Activated naive CD8-positive, alpha-beta T cell treated with anti-CD3 and anti-CD28 coated beads, Interleukin-2, amount 50 U/mL, for 24 hours (primary cell): ENCODE data around the gene ARID2.
A peak's percentile ranks its signal among the peaks of the same experiment; 100 is the strongest.

Source experiments
- ATAC-seq: fragments of 150-1000 bp; cut with Tn5 transposase; one replicate; pipeline ENCODE4 v1.10.0; 2021
- DNase-seq: peaks from one replicate; pipeline ENCODE4 v3.0.0; 2021
- H3K27ac Mint-ChIP-seq: one replicate; pipeline ENCODE4 v1.8.0; 2021; ENCODE audit warnings: mild to moderate bottlenecking, mixed read lengths
- H3K27me3 Mint-ChIP-seq: one replicate; pipeline ENCODE4 v1.8.0; 2021; ENCODE audit warnings: mixed read lengths
- H3K36me3 Mint-ChIP-seq: one replicate; pipeline ENCODE4 v1.8.0; 2021; ENCODE audit warnings: low read depth, mixed read lengths
- H3K4me1 Mint-ChIP-seq: one replicate; pipeline ENCODE4 v1.8.0; 2021; ENCODE audit warnings: mixed read lengths
- H3K4me3 Mint-ChIP-seq: one replicate; pipeline ENCODE4 v1.8.0; 2021; ENCODE audit warnings: mild to moderate bottlenecking, moderate library complexity, mixed read lengths
- H3K9me3 Mint-ChIP-seq: one replicate; pipeline ENCODE4 v1.8.0; 2021; ENCODE audit warnings: mixed read lengths

Gene ARID2

DNA sequence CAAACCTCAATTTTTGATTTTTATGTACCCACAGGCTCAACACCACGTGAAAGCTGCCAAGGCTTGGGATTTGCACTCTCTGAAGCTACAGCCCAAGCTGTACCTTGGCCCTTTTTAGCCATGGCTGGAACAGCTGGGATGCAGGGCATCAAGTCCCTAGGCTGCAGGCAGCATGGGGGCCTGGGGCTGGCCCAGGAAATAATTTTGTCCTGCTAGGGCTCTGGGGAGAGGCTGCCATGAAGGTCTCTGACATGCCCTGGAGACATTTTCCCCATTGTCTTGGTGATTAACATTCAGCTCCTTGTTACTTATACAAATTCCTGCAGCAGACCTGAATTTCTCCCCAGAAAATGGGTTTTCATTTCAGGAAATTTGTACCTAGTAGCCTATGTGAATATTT is 157.2 kb downstream of the ARID2 start:
- no peaks in the 10 kb centered on the region for H3K27me3 Mint-ChIP-seq
- H3K9me3 Mint-ChIP-seq, result peaks cover 5% of the 10 kb centered on the region
- peaks cover 53% of the 10 kb centered on the region for H3K36me3 Mint-ChIP-seq
- H3K27ac Mint-ChIP-seq, result no peak overlapping the region
- peaks cover 8% of the 10 kb centered on the region for H3K4me1 Mint-ChIP-seq
- no peak for DNase-seq
- ATAC-seq, result no peak
- H3K4me3 Mint-ChIP-seq, result no peak overlapping the region

DNA sequence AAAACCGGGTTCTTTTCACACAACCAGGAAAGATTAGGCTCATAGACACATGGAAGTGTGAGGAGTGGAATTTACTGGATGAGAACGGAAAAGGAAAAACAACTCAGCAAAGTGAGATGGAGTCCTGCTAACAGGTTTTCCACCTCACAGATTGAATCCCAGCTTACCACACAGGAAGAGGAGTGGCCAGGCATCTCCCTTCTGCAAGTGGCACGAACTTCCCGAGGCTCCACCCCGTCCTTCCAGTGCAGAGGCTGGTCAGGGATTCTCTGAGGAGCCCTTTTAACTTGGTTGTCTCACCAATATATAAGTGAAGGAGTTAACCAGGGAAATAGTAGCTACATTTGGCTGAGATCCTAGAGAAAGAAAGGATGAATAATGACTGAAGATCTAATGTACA is 158.0 kb downstream of the ARID2 start:
- no peak for ATAC-seq
- H3K27ac Mint-ChIP-seq, result no peak overlapping the region
- no peaks in the 10 kb centered on the region for H3K27me3 Mint-ChIP-seq
- DNase-seq, result no peak
- peaks cover 5% of the 10 kb centered on the region for H3K9me3 Mint-ChIP-seq
- H3K4me3 Mint-ChIP-seq, result no peak overlapping the region
- H3K36me3 Mint-ChIP-seq, result peaks cover 50% of the 10 kb centered on the region
- H3K4me1 Mint-ChIP-seq, result peaks cover 12% of the 10 kb centered on the region

DNA sequence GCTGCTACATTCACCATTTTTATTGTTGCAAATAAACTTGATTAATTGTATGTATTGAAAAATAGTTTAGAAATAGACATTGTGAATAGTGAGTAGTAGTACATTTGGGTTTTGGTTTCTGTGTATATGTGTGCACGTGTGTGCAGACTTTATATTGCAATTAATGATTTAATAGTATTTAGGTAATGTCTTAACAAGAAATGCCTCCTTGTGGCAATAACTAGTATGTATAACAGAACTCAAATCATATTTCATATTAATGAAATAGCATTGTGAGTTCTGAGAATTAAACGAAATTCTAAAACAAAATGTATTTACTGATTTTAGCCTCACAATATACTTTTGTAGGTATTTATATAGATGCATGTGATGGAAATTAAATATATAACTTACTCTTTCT is 160.8 kb downstream of the ARID2 start:
- no peak overlapping the region for H3K27ac Mint-ChIP-seq
- no peak for DNase-seq
- peaks cover 46% of the 10 kb centered on the region for H3K36me3 Mint-ChIP-seq
- peaks cover 4% of the 10 kb centered on the region for H3K9me3 Mint-ChIP-seq
- no peak overlapping the region for H3K4me3 Mint-ChIP-seq
- no peaks in the 10 kb centered on the region for H3K27me3 Mint-ChIP-seq
- peaks cover 19% of the 10 kb centered on the region for H3K4me1 Mint-ChIP-seq
- no peak for ATAC-seq

DNA sequence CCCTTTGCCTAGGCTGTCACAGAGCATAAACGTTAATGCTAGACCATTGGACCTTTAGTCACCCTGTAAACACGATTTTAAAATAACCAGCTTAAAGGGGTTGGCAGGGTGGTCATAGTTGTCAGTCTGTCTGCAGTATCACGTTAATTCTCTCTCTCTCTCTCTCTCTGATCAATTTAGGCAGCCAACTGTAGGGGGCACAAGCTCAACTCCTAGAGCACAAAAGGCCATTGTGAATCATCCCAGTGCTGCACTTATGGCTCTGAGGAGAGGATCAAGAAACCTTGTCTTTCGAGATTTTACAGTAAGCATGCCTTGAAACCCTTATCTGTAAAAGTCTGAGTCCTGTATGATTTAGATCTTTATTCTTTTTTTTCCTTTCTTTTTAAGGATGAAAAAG is 163.7 kb downstream of the ARID2 start:
- no peaks in the 10 kb centered on the region for H3K9me3 Mint-ChIP-seq
- ATAC-seq, result no peak
- H3K36me3 Mint-ChIP-seq, result peaks cover 53% of the 10 kb centered on the region
- H3K27ac Mint-ChIP-seq, result no peak overlapping the region
- H3K4me1 Mint-ChIP-seq, result peaks cover 17% of the 10 kb centered on the region
- no peak overlapping the region for H3K4me3 Mint-ChIP-seq
- no peak for DNase-seq
- H3K27me3 Mint-ChIP-seq, result no peaks in the 10 kb centered on the region

DNA sequence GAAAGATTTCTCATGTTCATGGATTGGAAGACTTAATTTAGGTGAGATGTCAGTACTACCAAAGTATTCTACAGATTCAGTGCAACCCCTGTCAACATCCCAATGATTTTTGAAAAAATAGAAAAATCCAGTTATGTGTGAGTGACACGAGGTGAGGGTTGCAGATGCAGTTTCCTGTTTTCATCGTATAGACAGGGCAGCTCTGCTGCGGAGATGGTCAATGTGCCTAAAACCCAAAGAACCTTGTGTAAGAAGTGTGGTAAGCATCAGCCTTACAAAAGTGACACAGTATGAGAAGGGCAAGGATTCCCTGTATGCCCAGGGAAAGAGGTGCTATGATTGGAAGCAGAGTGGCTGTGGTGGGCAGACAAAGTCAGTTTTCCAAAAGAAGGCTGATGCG is 166.5 kb downstream of the ARID2 start:
- peaks cover 17% of the 10 kb centered on the region for H3K4me1 Mint-ChIP-seq
- no peak overlapping the region for H3K27ac Mint-ChIP-seq
- no peaks in the 10 kb centered on the region for H3K9me3 Mint-ChIP-seq
- DNase-seq (no peak), ATAC-seq (no peak)
- H3K36me3 Mint-ChIP-seq, result peaks cover 60% of the 10 kb centered on the region
- no peaks in the 10 kb centered on the region for H3K27me3 Mint-ChIP-seq
- no peak overlapping the region for H3K4me3 Mint-ChIP-seq

DNA sequence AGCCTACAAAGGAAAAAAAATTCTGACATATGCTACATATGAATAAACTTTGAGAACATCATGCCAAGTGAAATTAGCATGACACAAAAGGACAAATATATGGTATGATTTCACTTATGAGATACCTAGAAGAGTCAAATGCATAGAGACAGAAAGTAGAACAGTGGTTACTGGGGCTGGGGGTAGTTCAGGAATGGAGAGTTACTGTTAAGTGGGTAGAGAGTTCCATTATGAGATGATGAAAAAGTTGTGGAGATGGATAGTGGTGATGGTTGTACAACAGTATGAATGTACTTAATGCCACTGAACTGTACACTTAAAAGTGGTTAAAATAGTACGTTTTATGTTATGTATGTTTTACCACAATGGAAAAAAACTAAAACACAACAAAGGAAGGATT is 168.6 kb downstream of the ARID2 start:
- H3K9me3 Mint-ChIP-seq, result no peaks in the 10 kb centered on the region
- peaks cover 48% of the 10 kb centered on the region for H3K36me3 Mint-ChIP-seq
- ATAC-seq (no peak), DNase-seq (no peak)
- H3K27ac Mint-ChIP-seq, result no peak overlapping the region
- no peaks in the 10 kb centered on the region for H3K27me3 Mint-ChIP-seq
- peaks cover 5% of the 10 kb centered on the region for H3K4me1 Mint-ChIP-seq
- no peak overlapping the region for H3K4me3 Mint-ChIP-seq

DNA sequence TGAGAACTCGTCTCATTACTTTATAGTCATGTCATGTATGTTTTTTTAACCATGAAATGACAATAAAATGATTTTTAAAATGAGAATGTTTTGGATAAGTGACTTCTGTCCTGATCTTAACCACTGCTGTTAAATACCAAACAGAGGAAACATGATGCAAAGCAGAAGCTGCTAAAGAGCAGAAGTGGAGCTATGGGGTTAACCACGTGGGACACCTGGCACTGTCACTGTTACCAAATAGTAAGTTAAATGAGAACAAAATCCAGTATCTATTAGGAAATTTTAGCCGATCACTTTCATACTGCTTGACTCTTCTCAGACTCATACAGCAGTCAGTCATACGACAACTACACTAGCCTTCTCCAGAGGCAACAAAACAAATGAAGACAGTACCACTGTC is 178.4 kb downstream of the ARID2 start:
- H3K4me1 Mint-ChIP-seq, result no peaks in the 10 kb centered on the region
- no peak overlapping the region for H3K4me3 Mint-ChIP-seq
- H3K27ac Mint-ChIP-seq, result no peak overlapping the region
- ATAC-seq (no peak), DNase-seq (no peak)
- H3K36me3 Mint-ChIP-seq, result peaks cover 12% of the 10 kb centered on the region
- H3K9me3 Mint-ChIP-seq, result no peaks in the 10 kb centered on the region
- H3K27me3 Mint-ChIP-seq, result no peaks in the 10 kb centered on the region

DNA sequence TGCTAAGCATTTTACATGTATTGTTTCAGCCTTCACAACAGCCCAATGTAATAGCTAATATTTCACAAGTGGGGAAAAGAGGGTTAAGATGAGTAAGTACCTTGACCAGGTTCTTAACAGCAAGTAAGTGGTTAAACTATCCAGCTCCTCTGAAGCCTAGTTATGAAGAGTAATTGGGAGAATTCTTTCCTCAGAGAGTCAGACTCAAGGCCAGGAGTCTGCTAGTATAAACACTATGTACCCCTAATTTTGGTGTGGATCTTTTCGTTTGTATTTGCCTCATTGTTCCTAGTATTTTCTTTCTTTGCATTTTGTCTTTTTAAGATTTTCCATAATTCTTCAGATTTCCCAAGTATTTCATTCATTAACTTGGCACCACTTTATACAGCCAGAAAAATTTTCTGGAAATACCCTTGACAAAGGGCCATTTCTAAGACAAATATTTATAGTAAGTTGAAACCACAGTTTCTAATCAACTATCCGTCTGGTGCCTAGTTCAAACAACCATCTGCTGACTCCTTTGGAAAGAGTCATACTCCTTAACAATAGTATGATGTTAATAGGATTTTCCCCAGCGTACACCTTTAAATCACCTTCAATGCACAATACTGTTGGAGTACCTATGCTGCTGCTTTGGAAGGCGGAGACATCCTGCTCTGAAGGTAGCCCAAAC is 179.7 kb downstream of the ARID2 start:
- Mint-ChIP-seq H3K27ac (no peak overlapping the region), H3K4me1 (no peaks in the 10 kb centered on the region), H3K9me3 (no peaks in the 10 kb centered on the region), H3K36me3 (peaks cover 9% of the 10 kb centered on the region), H3K4me3 (no peak overlapping the region), H3K27me3 (no peaks in the 10 kb centered on the region)
- ATAC-seq (no peak), DNase-seq (no peak)

DNA sequence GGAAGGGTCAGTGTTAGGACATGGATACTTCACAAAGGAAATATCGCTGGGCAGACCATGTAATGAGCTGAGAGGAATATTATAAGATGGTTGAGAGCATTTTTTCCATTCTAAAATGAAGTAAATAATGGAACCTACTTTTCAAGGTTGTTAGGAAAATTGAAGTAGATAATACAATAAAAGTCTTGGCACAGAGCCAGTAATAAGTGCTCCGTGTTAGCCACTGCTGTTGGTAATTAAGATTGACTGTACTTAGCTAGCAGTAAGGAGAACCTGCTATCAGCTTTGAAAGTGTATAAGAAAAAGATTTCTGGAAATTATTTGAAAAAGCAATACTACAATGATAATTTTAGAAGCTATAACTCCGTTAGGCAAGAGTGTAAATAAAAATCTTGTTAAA is 183.3 kb downstream of the ARID2 start:
- DNase-seq, result no peak

DNA sequence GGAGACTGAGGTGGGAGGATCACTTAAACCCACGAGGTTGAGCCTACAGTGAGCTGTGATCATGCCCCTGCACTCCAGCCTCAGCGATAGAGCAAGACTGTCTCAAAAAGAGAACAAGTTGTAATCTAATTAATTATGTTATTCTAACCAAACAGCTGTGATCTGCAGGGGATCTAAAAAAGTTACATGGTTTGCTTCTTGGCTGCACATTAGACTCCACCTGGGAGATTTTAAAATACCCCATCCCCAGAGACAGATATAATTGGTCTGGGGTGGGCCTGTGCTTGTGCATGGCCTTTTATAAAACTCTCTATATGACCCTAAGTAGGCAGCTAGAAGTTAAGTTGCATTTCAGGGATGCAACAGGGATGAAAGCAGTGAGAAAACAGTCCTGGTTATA is 184.1 kb downstream of the ARID2 start:
- ATAC-seq, result no peak
- H3K4me3 Mint-ChIP-seq, result no peak overlapping the region
- no peaks in the 10 kb centered on the region for H3K27me3 Mint-ChIP-seq
- DNase-seq, result no peak
- H3K36me3 Mint-ChIP-seq, result peaks cover 11% of the 10 kb centered on the region
- no peaks in the 10 kb centered on the region for H3K4me1 Mint-ChIP-seq
- no peak overlapping the region for H3K27ac Mint-ChIP-seq
- H3K9me3 Mint-ChIP-seq, result no peaks in the 10 kb centered on the region

More for the DNA sequence above, 183.3 kb downstream of the ARID2 start:
- H3K4me1 Mint-ChIP-seq, result no peaks in the 10 kb centered on the region
- no peak overlapping the region for H3K4me3 Mint-ChIP-seq
- H3K9me3 Mint-ChIP-seq, result no peaks in the 10 kb centered on the region
- no peak for ATAC-seq
- H3K27me3 Mint-ChIP-seq, result no peaks in the 10 kb centered on the region
- H3K27ac Mint-ChIP-seq, result no peak overlapping the region
- H3K36me3 Mint-ChIP-seq, result peaks cover 7% of the 10 kb centered on the region

DNA sequence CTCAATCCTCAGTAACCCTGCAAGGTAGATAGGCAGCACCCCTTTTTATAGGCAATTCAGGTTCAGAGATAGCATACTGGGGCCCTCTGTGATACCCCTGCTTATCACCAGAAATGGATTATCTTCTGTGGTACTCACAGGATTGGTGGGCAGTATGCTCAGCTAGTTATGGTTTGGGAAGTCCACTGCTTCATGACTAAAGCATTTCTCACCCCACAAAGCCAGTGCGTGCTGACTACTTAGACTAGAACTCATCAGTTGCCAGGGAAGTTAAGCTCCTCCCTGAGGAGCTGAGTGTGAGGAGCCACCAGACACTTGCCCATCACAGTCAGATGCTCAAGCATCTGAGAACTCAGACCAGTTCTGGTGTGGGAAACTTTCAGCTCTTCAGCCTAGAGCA is 184.6 kb downstream of the ARID2 start:
- Mint-ChIP-seq H3K4me1 (no peaks in the 10 kb centered on the region), H3K27me3 (no peaks in the 10 kb centered on the region), H3K4me3 (no peak overlapping the region), H3K9me3 (no peaks in the 10 kb centered on the region), H3K36me3 (peaks cover 13% of the 10 kb centered on the region), H3K27ac (no peak overlapping the region)
- DNase-seq (no peak), ATAC-seq (peak; percentile 49)

DNA sequence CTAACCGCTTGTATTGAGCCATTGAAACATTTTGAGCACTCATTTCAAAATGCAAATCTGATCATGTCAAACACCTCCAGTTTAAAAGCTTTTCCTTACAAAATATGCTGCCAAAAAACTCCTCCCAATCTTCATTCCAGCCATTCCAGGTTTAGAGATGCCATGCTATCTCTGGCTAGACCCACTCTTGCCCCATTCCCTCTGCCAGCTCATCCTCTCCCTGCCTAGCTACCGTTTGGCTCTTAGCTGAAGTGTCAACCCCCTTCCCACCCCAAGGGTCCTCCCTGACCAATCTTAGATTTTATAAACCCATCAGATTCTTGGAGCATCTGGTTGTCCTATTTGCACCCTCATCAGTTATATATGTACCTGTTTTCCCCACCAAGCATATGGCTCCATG is 185.9 kb downstream of the ARID2 start:
- Mint-ChIP-seq H3K4me3 (no peak overlapping the region), H3K27me3 (no peaks in the 10 kb centered on the region), H3K4me1 (no peaks in the 10 kb centered on the region), H3K27ac (no peak overlapping the region), H3K36me3 (peaks cover 19% of the 10 kb centered on the region), H3K9me3 (no peaks in the 10 kb centered on the region)
- ATAC-seq (no peak), DNase-seq (no peak)

DNA sequence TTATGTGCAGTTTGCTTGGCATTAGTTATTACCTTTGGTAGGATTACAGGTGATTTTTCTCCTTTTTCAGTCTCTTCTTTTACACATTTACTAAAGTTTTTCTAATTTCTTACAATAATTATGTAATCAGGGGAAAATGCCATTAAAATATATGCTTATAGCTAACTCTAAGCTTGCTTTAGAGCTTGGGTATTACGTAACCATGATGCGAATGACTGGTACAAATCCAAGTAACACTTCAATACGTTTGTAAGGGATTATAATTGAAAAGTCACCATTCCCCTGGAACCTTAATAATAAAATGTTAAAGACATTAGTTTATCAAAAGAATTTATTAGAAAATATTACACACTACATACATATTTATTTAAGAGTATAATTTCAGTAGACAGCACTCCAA is 189.3 kb downstream of the ARID2 start:
- H3K27ac Mint-ChIP-seq, result no peak overlapping the region
- no peaks in the 10 kb centered on the region for H3K9me3 Mint-ChIP-seq
- no peak for DNase-seq

DNA sequence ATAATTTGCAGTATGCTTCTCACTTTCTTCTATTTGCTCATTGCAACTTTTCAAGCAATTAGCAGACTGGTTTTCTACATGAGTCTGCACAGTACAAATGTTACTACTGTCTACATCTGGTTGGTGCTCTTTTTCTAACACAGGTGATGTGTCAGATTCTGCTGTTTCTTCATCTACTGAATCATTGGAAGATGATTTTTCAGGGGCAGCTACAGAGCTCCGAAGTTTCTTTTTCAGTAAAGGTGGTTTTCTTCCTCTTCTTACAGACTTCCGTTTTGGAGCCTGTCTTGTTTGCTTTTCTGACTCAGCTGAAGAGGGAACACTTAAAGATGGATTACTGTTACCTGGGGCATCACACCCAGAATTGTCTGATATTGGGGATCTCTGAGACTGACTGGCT is 198.8 kb downstream of the ARID2 start:
- DNase-seq, result no peak
- Mint-ChIP-seq H3K36me3 (peaks cover 54% of the 10 kb centered on the region), H3K4me1 (no peaks in the 10 kb centered on the region), H3K27ac (peak overlapping the region; percentile 68), H3K4me3 (no peak overlapping the region), H3K9me3 (no peaks in the 10 kb centered on the region), H3K27me3 (no peaks in the 10 kb centered on the region)
- no peak for ATAC-seq

More for the DNA sequence above, 189.3 kb downstream of the ARID2 start:
- ATAC-seq, result no peak
- H3K27me3 Mint-ChIP-seq, result no peaks in the 10 kb centered on the region
- H3K4me1 Mint-ChIP-seq, result no peaks in the 10 kb centered on the region
- H3K4me3 Mint-ChIP-seq, result no peak overlapping the region
- H3K36me3 Mint-ChIP-seq, result peaks cover 34% of the 10 kb centered on the region

DNA sequence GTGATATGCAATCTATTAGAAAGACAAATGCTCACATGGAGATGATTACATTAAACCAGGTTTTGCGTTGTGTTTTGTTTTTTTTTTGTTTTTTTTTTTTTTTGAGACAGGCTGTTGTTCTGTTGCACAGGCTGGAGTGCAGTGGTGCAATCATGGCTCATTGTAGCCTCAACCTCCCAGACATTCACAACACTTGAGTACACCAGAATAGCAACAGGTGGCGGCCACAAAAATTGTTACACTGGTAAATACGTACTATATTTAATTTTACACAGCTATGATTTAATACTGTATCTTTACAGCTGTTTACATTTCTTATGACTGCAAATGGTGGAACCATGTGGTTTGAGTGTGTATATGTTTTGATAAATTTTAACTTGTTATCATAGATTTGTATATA is 200.9 kb downstream of the ARID2 start:
- Mint-ChIP-seq H3K9me3 (no peaks in the 10 kb centered on the region), H3K4me1 (no peaks in the 10 kb centered on the region), H3K27me3 (no peaks in the 10 kb centered on the region), H3K36me3 (peaks cover 49% of the 10 kb centered on the region), H3K27ac (no peak overlapping the region), H3K4me3 (no peak overlapping the region)
- DNase-seq, result no peak
- ATAC-seq, result no peak

DNA sequence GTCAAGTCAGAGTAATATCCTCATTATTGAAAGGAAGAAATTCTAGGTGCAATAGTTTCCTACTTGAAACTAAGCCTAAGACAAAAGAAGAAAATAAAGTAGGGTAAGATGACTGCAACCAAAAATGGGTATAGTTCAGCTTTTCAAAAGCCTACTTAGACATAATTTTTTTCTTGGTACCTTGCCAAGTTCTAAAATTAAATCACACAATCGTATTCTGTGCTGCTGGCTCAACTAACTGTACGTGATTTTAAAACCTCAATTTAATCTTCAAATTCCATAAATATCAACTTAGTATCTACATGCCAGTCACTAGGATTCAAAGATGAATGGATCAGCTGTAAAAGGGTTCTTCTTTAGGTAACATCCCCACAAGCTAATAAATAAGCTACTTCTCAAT is 204.0 kb downstream of the ARID2 start:
- H3K4me1 Mint-ChIP-seq, result peaks cover 5% of the 10 kb centered on the region
- H3K27ac Mint-ChIP-seq, result no peak overlapping the region
- no peak for ATAC-seq
- H3K9me3 Mint-ChIP-seq, result no peaks in the 10 kb centered on the region
- peaks cover 33% of the 10 kb centered on the region for H3K36me3 Mint-ChIP-seq
- no peak overlapping the region for H3K4me3 Mint-ChIP-seq
- no peak for DNase-seq
- H3K27me3 Mint-ChIP-seq, result no peaks in the 10 kb centered on the region
